ENCODE data around the gene DNAJA3. TPM values are rescaled to one million over a fixed set of nuclear protein-coding genes. Genes with fewer than 3 reads are reported as not detected.

DNAJA3 gene
- total RNA-seq, 1 experiment from 2014 or later: 56.2 TPM

DNA sequence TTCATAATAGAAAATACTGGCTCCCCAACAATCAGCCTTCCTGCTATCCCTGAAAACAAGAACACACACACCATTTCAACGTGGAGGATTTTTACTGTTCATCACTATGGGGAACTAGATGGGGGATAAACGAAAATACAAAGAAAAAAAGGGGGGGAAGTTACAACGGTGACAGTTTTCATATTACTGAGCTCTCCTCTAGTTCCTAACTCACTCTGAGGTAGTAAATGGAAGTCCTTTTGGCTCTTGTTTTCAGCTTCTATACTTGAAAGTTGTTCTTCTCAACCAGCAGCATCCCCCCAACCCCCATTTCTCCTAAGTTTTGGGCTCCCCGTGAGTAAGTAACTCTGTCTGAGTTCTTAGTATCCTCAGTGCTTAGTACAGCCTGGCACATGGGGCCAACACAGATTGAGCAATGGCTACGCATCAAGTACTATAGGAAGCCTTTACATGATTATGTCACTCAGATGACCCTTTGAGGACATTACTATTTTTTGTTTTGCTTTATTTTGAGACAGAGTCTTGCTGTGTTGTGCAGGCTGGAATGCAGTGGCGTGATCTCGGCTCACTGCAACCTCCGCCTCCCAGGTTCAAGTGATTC, 5.1 kb upstream of the DNAJA3 start:
- no peak overlapping the region for H3K27ac ChIP-seq (ENCODE audit: insufficient read length, low read depth, low read length)
- H3K27me3 Mint-ChIP-seq (ENCODE audit: low read depth): peaks cover 9% of the 10 kb centered on the region
- no peak overlapping the region for H3K4me2 ChIP-seq (ENCODE audit: insufficient read depth, insufficient read length, low read length)
- TF ChIP-seq, protein P1, sequence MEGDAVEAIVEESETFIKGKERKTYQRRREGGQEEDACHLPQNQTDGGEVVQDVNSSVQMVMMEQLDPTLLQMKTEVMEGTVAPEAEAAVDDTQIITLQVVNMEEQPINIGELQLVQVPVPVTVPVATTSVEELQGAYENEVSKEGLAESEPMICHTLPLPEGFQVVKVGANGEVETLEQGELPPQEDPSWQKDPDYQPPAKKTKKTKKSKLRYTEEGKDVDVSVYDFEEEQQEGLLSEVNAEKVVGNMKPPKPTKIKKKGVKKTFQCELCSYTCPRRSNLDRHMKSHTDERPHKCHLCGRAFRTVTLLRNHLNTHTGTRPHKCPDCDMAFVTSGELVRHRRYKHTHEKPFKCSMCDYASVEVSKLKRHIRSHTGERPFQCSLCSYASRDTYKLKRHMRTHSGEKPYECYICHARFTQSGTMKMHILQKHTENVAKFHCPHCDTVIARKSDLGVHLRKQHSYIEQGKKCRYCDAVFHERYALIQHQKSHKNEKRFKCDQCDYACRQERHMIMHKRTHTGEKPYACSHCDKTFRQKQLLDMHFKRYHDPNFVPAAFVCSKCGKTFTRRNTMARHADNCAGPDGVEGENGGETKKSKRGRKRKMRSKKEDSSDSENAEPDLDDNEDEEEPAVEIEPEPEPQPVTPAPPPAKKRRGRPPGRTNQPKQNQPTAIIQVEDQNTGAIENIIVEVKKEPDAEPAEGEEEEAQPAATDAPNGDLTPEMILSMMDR (conservative IDR thresholded peaks at IDR 0.05): no peak
- H3K23me2 ChIP-seq (ENCODE audit: insufficient read length, low read depth, low read length, poor library complexity, severe bottlenecking): peaks cover 2% of the 10 kb centered on the region
- H3K27ac Mint-ChIP-seq: no peak overlapping the region
- H3K56ac ChIP-seq (ENCODE audit: insufficient read length, low read depth, low read length): no peak overlapping the region
- H3K79me1 ChIP-seq (ENCODE audit: insufficient read depth, low read depth, low read length, poor library complexity, severe bottlenecking): no peaks in the 10 kb centered on the region
- no peak overlapping the region for H2AFZ ChIP-seq (ENCODE audit: low read length)
- DNase-seq: no peak
- H3K9ac ChIP-seq (ENCODE audit: extremely low read depth, insufficient read length, low read length): no peak overlapping the region
- H3K14ac ChIP-seq (ENCODE audit: insufficient read depth, low read length): no peak overlapping the region
- no peak overlapping the region for H4K91ac ChIP-seq (ENCODE audit: insufficient read length, low read depth, low read length)
- H3K36me3 Mint-ChIP-seq (ENCODE audit: insufficient read depth in 1 of 3, low read depth in 3 of 3): no peaks in the 10 kb centered on the region; a peak in 1 of 7 replicates
- no peaks in the 10 kb centered on the region for H3K4me1 ChIP-seq (ENCODE audit: insufficient read depth, low read length)
- no peak overlapping the region for H2BK120ac ChIP-seq (ENCODE audit: low read depth, low read length, poor library complexity, severe bottlenecking)
- peaks cover 6 to 9% of the 10 kb centered on the region in 2 experiments for H3K4me1 Mint-ChIP-seq
- no peak overlapping the region for H3K23ac ChIP-seq (ENCODE audit: insufficient read length, low read depth, low read length)
- H3K4ac ChIP-seq (ENCODE audit: low read depth, low read length): no peak overlapping the region
- no peaks in the 10 kb centered on the region for H3K9me3 Mint-ChIP-seq
- H3K4me3 Mint-ChIP-seq: no peak overlapping the region
- no peak overlapping the region for H2BK12ac ChIP-seq (ENCODE audit: insufficient read length, low read depth, low read length)
- WGBS (ENCODE audit: extremely low coverage, insufficient read length, low lambda C conversion rate): no CpG with 5 or more reads among the region's 8 CpGs
- H2BK5ac ChIP-seq (ENCODE audit: insufficient read length, low read length): no peak overlapping the region
- H3T11ph ChIP-seq (ENCODE audit: low read length): no peak overlapping the region
- no peaks in the 10 kb centered on the region for H3K79me2 ChIP-seq (ENCODE audit: insufficient read depth, low read length)
- no peak overlapping the region for H2AK5ac ChIP-seq (ENCODE audit: insufficient read length, low read length)
- no peaks in the 10 kb centered on the region for H3K27me3 ChIP-seq (ENCODE audit: insufficient read depth, low read length)
- no peak overlapping the region for H4K8ac ChIP-seq (replicated peaks; ENCODE audit: insufficient read length, low read depth, low read length)
- H3K18ac ChIP-seq (ENCODE audit: insufficient read length, low read depth, low read length): no peak overlapping the region
- H4K20me1 ChIP-seq (ENCODE audit: control insufficient read depth, insufficient read depth, insufficient read length): no peaks in the 10 kb centered on the region
- H4K5ac ChIP-seq (ENCODE audit: insufficient read length, low read depth, low read length): no peak overlapping the region
- no peaks in the 10 kb centered on the region for H3K9me3 ChIP-seq (ENCODE audit: control insufficient read depth, low read depth, low read length)
- H2BK20ac ChIP-seq (ENCODE audit: low read depth, low read length, poor library complexity, severe bottlenecking): no peak overlapping the region
- no peak overlapping the region for H2BK15ac ChIP-seq (ENCODE audit: low read depth, low read length)

Measured in H9 (cell line).